Activated CD8-positive, alpha-beta memory T cell treated with anti-CD3 and anti-CD28 coated beads for 1 hour (primary cell): ENCODE measurements around the gene RAB38.

Experiments used
- DNase-seq, 2 donors: peaks; one replicate each; pipeline ENCODE4 v3.0.0-alpha.2; 2020; ENCODE audit warnings: low read depth in 1 of 2; ENCODE audit errors: extremely low read depth in 1 of 2

The RAB38 gene

DNA sequence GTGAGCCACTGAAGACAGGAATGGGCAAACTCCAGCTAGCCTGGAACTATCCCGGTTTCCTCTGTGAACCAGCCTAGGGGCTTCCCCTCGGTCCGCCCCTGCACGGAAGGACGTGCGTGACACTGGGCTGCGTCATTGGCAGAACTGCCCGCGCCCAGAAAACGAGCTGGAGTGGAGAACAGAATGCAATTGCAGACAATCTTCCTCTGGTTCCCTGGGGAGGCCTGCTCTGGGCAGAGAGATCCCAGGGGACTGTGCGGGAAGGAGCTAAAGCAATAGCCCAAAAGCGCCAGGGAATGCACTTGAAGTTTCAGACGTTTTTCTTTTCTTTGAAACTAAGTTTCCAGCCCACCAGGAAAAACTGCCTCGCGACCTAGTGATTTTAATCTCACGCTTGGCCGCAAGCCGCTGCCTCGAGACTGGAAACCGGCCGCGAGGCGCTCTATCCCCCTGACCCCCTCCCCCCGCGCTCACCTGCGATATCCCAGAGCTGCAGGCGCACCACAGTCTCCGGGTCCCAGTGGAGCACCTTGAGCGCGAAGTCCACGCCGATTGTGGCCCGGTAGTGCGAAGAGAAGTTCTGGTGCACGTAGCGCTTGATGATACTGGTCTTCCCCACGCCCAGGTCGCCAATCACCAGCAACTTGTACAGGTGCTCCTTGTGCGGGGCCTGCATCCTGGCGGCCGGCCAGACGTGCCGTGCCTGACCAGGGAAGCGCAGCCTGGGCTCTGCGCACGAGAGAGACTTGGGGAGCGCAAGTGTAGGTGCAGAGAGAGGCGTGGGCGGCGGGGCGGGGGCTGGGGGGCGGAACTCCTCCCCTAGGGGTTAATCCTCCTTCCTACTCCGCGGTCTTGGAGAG is at the start of gene RAB38:
Gene RAB38, minus strand, starts transcription at position 735 of the 860 bp plus-strand sequence. Its CDS starts 59 bp downstream, at position 676.
- DNase-seq = no peak

DNA sequence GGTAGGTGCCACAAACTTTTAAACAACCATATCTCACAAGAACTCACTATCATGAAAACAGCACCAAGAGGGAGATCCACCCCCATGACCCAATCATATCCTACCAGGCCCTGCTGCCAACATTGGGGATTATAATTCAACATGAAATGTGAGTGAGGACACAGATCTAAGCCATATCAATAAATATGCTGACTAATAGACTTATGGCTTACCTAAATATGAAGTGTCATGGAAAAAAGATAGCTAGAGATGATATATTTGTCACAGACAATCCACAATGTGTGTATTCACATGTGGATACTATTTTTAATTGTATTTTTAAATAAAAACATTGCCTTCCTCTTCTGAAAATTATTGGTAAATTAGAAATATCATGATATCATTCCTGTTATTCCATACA is 38.2 kb upstream of the RAB38 start:
- no peak for DNase-seq

DNA sequence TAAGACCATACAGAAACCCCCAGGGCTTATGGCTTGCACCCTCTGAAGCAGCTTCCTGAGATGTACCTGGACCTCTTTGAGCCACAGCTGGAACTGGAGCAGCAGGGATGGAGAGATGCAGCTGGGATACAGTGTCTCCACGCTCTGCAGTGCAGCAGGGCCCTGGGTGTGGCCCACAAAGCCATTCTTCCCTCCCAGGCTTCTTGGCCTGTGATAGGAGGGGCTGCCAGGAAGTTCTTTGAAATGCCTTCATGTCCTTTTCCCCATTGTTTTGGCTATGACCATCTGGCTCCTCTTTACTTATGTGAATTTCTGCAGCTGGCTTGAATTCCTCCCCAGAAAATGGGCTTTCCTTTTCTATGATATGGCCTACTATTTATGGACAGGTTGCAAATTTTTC is 37.1 kb upstream of the RAB38 start:
- DNase-seq = no peak

DNA sequence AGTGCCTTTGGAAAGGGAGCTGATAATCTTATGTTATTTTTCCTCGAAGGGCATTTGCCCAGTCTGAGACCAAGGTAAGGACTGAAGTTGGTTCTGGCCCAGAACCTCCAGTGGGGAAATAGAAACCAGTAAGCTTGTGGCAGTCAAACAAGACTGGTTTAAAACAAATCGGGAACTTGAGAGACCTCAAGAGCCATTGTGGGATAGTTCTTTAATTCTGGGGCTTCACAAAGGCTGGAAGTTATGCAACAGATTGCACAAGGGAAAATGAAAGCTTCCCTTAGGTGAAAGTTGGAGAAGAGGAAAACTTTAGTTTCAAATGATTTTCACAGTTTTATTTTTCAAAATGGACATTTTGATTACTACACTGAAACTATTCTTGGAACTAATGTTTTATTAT is 33.5 kb upstream of the RAB38 start:
- DNase-seq = no peak

DNA sequence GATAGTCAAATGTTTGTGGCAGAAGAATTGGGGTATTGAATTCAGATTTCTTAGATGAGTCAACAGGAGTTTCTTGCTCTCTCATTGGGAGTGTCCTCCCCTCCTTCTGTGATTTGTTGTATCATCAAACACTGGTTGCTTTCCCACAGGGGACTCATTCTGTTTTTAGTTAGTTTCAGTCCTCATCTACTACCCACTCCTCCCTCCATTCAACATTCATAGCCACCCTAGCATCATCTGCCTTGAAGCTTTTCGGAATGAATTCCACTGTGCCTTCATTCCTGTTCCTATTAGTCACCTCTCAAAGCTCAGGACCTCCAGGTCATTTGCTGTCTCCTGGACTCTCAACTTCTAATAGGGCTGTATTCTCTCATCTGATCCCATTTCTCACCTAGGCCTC is 31.5 kb upstream of the RAB38 start:
- no peak for DNase-seq

DNA sequence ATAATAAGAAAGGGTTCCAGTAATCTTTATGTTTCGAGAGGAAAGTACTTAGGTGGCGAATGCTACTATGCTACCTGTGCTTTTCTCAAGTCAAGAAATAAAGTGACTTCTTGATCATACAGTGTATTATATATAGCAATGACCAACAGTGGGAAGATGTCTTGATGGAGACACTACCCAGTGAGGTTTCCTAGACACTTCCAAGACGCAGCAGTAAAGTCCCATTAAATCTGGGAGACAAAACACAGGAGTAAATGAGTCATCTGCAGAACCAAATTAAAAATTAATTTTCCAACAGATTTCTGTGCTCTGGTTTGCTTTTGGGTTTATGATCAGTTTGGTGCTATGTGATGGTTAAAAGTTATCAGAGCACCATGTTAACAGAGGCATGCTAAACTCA is 29.1 kb upstream of the RAB38 start:
- DNase-seq = no peak

DNA sequence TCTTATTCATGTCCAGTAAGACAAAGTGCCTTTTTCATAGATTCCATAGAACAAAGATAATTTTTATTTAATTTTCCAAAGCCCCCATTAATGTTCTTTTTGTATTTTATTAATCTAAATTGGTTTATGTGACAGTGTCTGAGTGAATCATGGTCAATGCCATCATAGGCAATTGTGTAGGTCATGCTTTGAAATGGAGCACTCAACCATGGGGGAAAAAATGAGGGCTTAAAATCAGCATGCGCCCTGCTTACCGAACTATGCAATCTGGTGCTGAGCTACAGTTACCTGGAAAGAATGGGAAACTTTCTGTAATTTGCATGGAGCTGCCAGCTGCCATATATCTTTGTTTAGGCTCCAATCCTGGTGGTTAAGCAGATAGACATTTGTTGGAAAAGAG is 28.4 kb upstream of the RAB38 start:
- no peak for DNase-seq

DNA sequence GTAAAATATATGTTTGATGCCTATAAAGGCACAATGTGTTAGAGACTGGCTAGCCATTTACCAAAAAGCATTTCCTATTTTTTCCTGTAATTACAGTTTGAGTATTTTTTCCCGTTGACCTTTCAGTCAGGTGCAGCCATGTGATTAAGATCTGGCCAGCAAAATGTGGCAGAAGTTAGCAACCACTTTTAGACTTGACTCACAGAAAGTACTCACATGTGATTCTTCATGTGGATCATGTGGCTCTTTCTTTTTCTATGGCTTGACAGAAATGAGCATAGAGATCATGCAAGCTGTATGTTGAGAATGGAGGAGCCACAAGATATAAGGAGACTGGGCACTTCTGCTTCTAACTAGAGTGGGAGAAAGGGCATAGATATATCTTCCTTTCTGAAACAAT is 27.3 kb upstream of the RAB38 start:
- DNase-seq = no peak

DNA sequence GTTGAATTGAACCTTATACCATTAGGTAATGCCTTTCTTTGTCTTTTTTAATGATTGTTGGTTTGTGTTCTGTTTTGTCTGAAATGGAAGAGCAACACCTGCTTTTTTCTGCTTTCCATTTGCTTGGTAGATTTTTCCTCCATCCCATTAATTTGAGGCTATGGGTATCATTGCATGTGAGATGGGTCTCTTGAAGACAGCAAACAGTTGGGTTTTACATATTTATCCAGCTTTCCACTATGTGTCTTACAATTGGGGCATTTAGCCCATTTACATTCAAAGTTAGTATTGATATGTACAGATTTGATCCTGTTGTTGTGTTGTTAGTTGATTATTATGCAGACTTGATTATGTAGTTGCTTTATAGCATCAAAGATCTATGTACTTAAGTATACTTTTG is 21.1 kb upstream of the RAB38 start:
- no peak for DNase-seq

DNA sequence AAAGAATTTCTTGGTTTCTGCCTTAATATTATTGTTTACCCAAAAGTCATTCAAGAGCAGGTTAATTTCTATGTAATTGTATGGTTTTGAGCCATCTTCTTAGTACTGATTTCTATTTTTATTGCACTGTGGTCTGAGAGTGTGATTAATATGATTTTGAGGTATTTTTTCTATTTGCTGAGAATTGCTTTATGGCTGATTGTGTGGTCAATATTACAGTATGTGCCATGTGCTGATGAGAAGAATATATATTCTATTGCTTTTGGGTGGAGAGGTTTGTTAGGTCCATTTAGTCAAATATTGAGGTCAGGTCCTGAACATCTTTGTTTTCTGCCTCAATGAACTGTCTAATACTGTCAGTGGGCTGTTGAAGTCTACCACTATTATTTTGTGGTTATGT is 20.7 kb upstream of the RAB38 start:
- DNase-seq = no peak

DNA sequence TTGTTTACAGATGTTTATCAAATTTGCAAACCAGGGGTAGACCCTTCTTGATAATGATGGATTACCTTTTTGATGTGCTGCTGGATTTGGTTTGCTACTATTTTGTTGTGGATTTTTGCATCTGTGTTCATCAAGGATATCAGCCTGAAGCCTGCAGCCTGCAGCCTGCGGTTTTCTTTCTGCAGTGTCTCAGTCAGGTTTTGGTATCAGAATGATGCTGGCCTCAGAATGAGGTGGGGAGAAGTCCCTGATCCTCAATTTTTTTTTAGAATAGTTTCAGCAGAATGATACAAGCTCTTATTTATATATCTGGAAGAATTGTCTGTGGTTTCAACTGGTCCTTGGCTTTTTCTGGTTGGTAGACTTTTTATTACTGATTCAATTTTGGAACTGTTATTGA is 19.7 kb upstream of the RAB38 start:
- DNase-seq = no peak

DNA sequence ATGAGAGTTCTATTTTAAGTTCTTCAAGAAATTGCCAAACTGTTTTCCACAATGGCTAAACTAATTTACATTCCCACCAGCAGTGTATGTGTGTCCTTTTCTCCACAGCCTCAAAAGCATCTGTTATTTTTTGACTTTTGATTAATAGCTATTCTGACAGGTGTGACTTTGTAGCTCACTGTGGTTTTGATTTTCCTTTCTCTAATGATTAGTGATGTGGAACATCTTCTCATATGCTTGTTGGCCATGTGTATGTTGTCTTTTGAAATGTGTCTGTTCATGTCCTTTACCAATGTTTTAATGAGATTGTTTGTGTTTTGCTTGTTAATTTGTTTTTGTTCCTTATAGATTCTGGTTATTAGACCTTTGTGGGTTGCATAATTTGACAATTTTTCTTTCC is 18.0 kb upstream of the RAB38 start:
- DNase-seq = no peak

DNA sequence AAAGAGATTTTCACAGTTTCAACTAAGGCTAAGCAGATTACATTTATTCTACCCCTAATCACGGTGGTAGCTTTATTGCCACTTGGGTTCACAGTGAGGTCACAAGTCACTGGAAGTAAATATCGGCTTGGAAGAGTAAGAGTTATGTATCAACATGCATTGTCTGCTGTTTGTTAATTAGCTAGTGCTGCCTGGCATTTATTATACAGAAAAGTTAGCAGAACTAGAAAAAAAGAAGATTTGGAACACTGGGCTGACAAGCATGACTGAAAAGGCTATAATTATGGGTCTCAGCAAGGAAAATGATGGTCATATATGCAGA is 13.7 kb upstream of the RAB38 start:
- no peak for DNase-seq

DNA sequence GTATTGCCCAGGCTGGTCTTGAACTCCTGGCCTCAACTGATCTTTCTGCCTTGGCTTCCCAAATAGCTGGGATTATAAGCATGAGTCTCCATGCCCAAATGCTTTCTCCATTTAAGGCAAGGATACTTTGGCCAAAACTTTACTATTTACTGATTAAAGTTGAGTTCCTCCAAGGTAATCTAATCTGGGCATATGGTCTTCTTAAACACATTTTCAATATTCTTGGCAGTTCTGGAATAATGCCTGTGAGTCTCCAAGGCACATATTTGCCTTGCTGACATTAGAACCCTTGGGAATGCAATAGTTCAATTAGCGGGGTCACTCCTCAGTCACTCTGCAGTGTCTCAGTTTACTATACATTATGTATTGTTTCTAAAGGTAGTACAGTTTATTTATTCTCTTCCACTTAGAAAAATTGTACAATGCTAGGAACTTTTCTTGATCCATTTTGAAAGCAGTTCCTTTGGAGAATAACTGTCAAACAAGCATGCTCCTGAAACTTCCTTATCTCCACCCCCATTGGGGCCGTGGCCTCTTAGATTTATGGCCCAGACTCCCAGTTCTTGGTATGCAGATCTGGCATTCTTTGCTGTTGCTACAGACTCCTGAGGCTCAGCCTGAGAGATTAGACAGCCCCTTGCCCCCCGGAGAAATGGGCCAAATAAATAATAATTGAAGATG is 13.1 kb upstream of the RAB38 start:
- no peak for DNase-seq

DNA sequence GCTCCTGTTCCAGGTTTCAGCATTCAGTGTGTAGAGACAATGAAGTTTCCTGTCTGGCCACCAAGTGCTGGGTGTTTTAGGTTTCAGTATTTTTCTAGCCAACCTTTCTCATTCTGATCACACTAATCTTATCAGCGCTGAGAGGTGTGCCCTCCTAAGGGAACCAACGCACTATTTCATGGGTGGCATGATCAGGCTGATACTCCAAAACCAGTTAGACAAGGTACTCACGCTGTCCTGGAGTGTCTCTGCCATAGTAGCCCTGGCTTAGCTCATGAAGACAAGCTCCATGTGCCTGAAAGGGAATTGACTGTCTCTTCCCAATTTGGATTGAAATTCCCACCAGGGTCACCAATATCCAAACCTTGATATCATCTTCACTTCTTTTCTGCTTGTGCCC is 8.0 kb upstream of the RAB38 start:
- no peak for DNase-seq

DNA sequence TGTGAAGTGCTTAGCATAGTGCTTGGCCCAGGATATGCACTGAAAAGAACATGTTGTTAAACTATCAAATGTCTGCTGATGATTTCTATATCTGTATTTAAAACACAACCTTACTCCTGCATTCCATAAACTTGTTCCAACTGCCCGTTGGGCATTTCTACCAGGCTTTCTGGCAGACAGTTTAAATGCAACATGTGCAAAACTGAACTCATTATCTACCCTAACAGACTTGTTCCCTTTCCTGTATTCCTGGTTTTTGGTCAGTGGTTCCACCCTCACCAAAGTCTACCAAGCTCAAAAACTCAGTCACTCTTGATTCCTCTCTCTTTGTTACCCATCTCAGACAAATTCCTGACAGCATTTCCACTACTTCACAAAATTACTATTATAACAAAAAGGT is 6.5 kb upstream of the RAB38 start:
- no peak for DNase-seq

DNA sequence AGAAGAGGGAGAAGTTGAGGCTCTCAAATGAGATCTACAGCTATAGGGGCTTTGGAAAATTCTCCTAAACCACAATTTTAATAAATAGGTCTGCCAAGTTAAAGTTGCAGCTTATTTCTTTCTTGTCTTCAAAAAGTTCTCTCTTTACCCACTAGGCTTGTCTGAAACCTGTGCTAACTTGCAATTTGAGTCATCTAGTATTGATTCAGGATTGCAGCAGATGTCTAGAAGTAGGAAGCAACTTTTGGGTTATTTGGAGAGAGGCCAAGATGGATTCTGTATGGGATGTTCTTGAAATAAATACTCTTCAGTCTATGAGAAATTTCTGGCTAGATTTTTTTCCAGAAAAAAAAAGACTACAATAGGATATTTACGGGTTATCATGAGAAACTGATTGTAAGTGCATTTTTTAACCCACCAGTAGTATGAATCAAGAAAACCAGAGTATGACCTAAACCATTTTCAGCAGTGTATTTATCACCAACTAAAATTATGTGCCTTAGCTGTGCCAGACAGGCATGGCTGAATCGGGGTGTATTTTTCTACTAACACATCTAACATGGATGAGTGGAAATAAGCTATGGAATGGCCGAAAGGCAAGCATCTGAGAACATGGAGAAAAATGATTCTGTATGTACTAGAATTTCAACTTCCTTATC is 4.9 kb upstream of the RAB38 start:
- DNase-seq = no peak

DNA sequence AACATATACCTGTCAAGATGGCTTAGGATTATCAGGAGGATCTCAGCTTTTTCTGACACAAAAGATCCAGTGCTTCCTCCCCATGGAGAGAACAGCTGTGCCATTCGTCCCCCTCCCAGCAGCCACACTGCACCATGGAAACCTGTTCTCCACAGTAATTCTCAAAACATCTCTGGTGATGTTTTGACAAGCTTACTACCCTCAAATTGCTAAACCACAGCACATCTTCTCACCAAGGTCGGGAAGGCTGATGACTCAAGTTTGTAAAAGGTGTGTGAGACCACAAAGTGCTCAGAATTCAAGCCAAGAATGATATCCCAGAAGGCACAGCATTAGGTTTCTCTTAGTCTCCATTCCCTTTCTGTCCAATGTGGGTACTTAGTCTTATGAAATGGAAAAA is 3.9 kb upstream of the RAB38 start:
- DNase-seq = no peak

DNA sequence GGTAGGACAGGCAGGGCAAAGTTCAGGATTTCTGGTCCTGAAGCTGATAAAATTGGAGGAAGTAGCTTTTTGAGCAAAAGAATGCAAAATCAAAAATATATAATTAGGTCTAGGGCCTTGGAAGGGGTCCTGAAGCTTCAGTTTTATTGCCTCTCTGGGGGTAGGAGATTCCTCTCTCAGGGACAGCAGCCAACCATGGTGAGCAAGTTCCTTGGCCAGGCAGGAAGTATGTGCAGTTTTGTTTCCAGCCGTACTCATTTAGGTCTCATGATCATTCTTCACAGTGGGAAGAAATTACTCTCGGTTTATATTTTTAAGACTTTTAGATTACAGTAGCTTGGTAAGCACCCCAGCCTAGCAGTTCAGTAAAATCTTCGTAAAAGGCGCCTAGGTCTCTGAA is 2.9 kb upstream of the RAB38 start:
- no peak for DNase-seq

DNA sequence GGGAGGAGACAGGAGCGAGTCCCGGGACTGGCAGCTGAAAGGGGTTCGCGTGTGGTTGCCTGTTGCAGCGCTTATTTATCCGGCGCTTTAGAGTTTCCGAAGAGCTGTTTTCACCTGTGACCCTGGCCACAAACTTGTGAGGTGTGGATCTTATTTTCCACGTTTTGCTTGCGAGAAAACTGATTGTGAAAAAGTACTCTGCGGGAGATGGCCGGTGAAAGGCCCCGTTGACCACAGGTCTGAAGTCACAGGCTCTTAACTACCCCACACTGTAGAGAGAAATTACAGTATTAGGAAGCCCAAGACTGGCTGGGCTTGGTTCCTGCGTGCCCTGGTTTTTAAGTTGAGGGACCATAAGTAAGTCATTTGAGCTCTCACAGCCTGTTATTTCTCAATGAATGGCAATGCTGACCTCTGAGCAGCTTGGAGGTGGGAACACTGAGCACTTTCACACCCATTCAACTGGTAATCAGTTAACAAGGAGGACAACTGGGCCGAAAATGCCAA is 379 bp upstream of the RAB38 start:
- no peak for DNase-seq

DNA sequence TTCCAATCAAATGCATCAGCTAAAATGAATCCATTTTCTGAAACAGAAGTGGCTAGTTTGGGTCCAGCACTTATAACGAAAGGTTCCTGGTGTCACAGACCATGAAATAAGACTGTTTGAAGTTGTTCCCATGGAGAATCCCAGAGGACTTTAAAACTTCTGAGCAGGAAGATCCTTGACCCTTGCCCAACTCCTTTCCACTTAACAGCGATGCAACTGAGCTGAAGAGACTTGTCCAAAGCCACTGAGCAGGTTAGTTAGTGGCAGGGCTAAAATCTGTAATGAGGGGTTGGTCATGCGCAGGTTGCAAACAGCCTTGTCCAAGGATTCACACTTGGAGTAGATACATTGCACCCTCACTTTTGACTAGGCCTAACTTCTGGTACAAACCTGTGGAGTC is 1.3 kb downstream of the RAB38 start:
- no peak for DNase-seq

DNA sequence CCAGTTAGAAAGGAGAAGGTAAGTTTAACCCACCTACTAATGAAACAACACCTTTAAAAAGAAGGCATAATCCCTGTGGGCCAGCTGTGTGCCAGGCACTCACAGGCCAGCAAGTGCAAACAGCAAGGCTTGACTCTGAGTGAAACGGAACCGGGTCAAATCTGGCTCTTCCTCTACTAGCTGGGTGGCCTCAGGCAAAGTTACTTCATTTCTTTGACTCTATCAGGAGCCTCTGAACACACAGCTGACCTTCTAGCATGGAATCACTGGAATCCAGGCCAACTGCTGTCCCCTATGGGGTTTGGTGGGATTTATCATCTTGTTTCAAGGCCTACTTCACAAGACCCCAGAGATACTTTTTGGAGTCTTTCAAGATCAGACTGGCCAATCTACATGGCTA is 3.3 kb downstream of the RAB38 start:
- no peak for DNase-seq
